GM12801 (cell line): ENCODE results near the gene MTIF3.

Source experiments
- CTCF ChIP-seq: IDR thresholded peaks from one replicate; pipeline ENCODE4 v1.5.1; 2011; ENCODE audit warnings: control low read depth; ENCODE audit not compliant: insufficient read length; ENCODE audit errors: extremely low read depth

MTIF3 gene

GRCh38 chr13:27455331-27455855 lies 5.0 kb upstream of the MTIF3 start:
- no peak for TF ChIP-seq CTCF

GRCh38 chr13:27450921-27451471 lies 632 bp upstream of the MTIF3 start:
- TF ChIP-seq CTCF: no peak

GRCh38 chr13:27449081-27449603 lies 1.2 kb downstream of the MTIF3 start:
- no peak for TF ChIP-seq CTCF

GRCh38 chr13:27448308-27448707 lies 2.1 kb downstream of the MTIF3 start:
- TF ChIP-seq CTCF: no peak

GRCh38 chr13:27446986-27447583 lies 3.3 kb downstream of the MTIF3 start:
- no peak for TF ChIP-seq CTCF

GRCh38 chr13:27442797-27443196 lies 7.6 kb downstream of the MTIF3 start:
- TF ChIP-seq CTCF: no peak

GRCh38 chr13:27442071-27442647 lies 8.2 kb downstream of the MTIF3 start:
- no peak for TF ChIP-seq CTCF
